Measurements from ENCODE around the gene CAPSL.
"Not testable (repeated sequence)": the region's sequence is repeated elsewhere in the genome, so short reads cannot be mapped to it uniquely, and the experiment has no call there.

CAPSL gene

DNA sequence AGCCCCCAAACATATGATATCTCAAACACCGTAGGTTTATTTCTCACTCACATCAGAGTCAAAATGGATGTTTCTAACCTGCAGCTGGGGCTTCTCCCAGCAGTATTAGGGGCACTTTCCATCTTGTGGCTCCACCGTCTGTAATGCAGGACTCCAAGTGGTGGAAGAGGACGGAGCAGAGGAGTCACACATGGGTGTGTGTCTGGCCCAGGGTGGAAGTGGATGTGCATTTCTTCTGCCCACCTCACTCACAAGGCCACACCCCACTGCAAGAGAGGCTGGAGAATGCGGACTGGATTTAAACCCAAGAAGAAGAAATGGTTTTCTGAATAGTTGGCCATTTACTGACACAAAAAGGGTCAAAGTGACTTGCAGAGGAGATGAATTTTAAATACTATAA is 67.8 kb downstream of the CAPSL start:
- no peak for DNase-seq

DNA sequence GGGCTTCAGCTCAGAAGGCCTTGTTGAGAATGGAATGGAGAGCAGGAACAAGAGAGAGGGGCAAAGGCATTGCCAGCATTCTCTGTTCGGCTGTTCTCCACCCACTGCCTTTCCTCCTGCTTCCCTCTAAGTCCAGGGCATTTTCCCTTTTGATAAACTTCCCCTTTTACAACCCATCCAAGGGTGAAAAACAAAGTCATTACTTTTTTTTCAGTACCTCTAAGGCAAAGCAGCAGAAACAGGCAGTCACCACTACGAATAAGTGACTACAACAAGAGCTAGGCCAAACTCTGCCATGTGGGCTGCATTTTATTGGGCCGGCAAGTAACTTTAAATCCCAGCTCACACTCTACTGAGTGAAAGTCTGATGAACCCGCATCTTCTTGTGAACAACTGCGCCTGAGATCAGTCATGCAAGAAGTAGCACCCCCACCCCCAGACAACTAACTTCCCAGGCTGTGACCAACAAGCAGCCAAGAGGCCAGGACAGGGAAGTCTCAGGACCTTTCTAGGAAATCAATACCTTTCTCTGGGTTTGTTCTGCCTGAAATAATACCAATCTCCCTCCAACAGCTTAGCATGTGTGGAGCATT is 68.6 kb downstream of the CAPSL start:
- DNase-seq, result no peak

DNA sequence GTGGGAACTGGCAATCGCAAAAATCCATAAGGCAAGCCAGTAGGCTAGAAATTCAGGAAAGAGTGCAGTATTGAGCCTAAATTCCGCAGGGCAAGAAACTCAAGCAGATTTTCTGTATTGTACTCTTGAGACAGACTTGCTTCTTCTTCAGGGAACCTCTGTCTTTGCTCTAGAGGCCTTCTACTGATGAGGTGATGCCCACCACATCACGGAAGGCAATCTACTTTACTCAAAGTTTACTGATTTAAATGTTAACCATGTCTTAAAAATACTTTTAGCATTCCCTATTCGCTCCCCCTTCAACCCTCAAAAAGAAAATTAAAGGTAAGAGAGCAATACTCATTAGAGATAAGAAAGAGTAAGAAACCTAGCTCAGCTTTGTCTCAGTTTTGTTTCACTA is 70.4 kb downstream of the CAPSL start:
- no peak for DNase-seq

DNA sequence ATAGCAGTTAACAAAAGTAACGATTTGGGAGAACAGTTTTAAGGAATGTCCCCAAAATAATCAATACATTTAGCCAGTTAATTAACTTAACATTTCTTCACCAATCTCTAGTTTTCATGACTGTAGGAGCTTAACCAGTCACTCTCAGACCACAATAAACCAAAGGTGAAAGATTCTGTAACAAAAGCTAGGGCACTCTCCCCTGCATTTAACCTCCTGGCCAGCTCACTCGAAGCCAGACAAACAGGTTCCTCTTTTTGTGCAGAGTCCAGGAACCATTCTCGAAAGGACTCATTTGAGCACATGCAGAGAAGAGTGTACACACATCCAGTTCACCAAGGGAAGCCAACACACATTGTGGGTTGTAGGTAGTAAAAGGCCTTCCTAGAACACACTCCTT is 75.3 kb downstream of the CAPSL start:
- no peak for DNase-seq

DNA sequence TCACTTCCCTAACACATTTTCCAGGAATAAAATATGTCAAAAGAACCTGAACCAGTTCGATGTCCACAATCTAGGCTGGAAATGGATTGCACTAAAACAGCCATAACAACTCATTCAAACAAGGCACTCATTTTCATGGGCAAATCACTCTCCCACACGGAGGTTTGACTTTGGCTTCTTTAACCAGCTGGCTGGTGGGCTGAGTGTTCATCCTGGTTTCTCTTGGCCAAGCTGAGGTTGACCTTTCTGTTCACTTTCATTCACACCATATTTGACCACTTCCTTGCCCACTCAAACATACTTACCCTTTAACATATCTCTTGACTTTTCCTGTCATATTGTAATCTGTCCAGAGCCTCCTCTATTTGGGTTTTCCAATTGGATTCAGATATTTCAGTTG is 76.3 kb downstream of the CAPSL start:
- DNase-seq, result no peak

DNA sequence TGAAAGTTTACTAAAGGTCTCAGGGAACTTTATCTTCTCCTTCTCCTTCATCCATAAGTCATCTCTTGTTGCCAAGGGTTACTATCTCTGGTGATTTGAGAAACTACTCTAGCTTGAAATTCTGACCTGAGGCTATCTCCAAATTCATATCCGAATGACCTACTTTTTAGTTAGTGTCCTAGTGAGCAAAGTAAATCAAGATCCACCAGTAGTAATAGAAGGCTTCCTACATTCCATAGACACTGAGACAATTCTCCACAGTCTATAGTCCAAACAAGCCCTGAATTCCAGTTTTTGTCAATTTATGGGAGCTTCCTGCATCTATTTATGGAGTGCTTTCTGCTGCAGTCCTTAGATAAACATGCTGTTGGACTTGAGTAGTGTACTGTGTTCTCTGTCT is 76.7 kb downstream of the CAPSL start:
- no peak for DNase-seq

DNA sequence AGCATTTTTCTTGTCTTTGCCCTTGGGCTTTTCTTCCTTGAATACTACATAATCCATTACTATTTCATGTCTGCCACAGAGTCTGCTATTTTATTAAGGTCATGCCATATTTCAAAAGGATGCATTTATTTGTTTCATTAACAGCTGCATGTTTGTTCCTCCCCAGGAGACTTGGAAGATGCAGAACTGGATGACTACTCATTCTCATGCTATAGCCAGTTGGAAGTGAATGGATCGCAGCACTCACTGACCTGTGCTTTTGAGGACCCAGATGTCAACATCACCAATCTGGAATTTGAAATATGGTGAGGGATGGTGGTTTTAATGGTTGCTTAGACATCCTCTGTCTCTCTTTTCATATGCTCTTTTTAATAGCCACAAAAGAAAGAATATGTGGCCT is 77.7 kb downstream of the CAPSL start:
- peak; percentile 26 for DNase-seq

DNA sequence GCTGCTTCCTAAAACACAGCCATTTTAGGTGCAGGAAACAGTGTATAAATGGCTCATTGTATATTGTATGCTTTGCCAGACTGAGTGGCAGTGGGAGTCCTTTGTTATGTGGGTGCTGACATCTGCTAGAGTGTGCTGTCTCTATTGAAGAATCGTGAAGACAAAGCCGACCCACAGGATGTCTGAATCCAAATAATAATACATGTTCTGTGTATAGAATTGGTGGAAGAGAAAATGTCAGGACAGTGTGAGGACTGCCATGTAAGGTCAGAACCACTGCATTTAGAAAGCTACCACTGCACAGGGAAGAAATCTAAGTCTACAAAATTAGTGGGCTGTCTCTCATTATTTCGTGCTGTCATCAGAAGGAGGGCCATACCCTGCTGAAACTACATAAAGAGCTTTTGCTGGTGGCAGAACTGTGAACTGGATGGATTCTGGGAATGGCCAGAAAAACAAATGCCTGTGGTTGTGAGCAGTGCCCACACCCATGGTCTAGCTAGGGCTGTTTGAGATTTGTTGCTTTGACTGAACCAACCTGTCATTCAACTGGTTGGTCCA is 79.2 kb downstream of the CAPSL start:
- peak; percentile 96 for DNase-seq

DNA sequence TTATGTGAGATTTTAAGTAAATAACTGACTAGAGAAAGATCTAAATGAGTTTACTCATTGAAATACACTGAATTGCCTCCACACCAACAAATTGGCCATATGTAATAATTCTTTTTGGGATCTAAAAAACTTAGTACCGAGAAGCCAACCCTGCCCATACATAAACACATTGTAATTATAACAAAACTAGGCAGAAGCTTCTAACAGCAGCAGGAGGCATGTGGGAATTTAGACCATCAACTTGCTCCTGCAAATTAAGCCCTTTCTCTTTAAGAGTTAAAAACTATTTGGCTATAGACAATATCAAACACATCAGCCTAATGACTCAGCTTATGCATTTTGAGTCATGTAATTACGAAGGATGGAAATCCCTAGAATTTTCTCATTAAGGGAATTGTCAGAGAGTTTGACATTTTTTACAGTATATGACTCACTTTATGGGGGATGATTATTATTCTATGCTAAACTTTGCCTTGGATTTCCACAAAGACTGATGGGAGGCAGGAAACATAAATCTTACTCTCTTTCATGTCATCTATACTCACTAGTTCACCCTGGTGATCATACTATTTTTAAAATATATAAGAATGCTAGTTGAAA is 80.7 kb downstream of the CAPSL start:
- DNase-seq, result peak; percentile 70

DNA sequence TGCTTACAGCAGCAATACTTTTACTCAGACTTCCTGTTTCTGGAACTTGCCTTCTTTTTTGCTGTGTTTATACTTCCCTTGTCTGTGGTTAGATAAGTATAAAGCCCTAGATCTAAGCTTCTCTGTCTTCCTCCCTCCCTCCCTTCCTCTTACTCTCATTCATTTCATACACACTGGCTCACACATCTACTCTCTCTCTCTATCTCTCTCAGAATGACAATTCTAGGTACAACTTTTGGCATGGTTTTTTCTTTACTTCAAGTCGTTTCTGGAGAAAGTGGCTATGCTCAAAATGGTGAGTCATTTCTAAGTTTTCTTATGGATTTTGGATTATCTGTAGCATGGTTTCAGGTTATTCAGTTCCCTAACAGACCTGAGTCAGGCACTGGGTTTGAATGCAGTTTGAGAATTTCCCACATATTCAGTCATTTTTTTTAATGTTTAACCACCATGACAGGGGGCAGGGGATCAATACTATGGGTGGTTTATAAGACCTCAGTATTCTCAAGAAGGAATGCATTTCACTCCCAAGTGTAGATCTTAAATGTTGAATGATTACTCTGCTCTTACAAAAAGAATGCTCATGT is 81.6 kb downstream of the CAPSL start, which contains the start of gene IL7R:
Gene IL7R, plus strand, starts transcription at position 127 of the 587 bp plus-strand sequence. Its CDS starts 87 bp downstream, at position 214.
- DNase-seq, result no peak

DNA sequence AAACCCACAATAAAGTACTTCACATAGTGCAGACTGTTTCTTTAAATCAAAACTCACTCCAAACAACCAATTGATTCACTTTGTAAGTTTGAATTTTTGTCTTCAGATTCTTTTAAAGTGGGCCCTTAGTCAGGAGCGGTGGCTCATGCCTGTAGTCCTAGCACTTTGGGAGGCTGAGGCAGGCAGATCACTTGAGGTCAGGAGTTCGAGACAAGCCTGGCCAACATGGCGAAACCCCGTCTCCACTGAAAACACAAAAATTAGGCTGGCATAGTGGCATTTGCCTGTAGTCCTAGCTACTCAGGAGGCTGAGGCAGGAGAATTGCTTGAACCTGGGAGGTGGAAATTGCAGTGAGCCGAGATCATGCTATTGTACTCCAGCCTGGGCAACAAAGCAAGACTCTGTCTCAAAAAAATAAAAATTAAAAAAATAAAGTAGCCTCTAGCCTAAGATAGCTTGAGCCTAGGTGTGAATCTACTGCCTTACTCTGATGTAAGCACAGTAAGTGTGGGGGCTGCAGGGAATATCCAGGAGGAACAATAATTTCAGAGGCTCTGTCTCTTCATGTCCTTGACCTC is 82.1 kb downstream of the CAPSL start:
- not testable (repeated sequence) for DNase-seq

DNA sequence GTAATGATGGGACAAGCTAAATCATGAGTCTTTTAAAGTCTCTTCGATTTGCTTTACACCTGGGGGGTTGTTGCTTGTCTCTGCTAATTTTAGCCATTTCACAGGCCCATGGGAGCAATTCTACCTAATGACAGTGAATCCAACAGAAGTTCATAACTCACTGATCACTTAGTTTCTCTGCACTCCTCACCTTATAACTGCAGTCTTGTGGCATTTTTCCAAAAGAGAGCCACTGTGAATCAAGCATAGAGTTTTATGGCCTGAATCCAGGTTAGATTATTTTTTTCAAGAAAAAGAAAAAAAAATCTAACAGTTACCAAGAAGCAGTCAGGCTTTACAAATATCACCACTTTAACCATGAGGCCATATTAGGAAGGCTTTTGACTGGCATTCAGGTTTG is 83.2 kb downstream of the CAPSL start:
- DNase-seq, result peak; percentile 60

Measured in NCI-H69 (cell line).